ENCODE results near the gene GRM6. TPM values are rescaled to one million over a fixed set of nuclear protein-coding genes. Genes with fewer than 3 reads are reported as not detected.

Gene GRM6
- total RNA-seq, 1 experiment from 2014 or later: 0.33 TPM

DNA sequence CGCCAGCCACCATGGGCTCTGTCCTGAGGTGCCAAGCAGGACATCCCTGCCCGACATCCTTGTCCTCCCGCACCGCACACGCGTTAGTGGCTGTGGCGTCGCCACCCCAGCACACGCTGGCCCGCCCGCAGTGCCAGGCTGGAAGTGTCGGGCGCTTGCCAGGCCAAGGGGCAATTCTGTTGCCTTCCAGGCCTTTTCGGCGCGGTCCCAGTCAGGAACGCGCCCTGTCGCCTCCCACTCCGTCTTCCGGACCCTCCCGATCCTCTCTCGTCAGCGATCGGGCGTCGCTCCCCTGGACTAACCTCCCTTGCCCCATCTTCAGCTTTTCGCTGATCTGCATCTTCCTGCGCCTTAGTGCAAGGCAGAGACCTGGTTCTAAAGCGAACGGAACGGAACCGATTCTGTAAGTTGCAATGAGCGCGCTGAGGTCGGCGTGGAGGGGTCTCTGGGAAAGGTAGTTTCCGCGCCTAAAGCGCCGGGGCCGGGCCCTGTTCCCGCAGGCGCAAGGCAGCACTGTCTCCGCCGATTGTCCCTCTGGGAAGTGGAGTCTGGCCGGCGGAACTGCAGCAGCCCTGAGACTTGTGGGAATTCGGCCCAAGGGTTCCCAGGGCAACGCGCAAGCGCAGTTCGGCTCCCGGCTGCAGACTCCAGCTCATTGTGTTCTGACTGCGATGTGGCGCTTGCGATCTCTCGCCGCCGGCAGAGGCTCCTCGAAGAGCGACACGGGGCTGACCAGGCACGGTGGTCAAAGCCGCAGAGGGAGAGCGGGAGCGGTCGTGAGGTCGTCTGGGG, 54.4 kb downstream of the GRM6 start, which contains the start of gene ZNF454 (continued):
- TF ChIP-seq, protein P1, sequence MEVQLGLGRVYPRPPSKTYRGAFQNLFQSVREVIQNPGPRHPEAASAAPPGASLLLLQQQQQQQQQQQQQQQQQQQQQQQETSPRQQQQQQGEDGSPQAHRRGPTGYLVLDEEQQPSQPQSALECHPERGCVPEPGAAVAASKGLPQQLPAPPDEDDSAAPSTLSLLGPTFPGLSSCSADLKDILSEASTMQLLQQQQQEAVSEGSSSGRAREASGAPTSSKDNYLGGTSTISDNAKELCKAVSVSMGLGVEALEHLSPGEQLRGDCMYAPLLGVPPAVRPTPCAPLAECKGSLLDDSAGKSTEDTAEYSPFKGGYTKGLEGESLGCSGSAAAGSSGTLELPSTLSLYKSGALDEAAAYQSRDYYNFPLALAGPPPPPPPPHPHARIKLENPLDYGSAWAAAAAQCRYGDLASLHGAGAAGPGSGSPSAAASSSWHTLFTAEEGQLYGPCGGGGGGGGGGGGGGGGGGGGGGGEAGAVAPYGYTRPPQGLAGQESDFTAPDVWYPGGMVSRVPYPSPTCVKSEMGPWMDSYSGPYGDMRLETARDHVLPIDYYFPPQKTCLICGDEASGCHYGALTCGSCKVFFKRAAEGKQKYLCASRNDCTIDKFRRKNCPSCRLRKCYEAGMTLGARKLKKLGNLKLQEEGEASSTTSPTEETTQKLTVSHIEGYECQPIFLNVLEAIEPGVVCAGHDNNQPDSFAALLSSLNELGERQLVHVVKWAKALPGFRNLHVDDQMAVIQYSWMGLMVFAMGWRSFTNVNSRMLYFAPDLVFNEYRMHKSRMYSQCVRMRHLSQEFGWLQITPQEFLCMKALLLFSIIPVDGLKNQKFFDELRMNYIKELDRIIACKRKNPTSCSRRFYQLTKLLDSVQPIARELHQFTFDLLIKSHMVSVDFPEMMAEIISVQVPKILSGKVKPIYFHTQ (CRISPR knock-in tag; IDR thresholded peaks at IDR 0.05): no peak
- TF ChIP-seq OVOL2 (CRISPR knock-in tag; IDR thresholded peaks at IDR 0.05; ENCODE audit: borderline replicate concordance): no peak
- TF ChIP-seq, protein P2, sequence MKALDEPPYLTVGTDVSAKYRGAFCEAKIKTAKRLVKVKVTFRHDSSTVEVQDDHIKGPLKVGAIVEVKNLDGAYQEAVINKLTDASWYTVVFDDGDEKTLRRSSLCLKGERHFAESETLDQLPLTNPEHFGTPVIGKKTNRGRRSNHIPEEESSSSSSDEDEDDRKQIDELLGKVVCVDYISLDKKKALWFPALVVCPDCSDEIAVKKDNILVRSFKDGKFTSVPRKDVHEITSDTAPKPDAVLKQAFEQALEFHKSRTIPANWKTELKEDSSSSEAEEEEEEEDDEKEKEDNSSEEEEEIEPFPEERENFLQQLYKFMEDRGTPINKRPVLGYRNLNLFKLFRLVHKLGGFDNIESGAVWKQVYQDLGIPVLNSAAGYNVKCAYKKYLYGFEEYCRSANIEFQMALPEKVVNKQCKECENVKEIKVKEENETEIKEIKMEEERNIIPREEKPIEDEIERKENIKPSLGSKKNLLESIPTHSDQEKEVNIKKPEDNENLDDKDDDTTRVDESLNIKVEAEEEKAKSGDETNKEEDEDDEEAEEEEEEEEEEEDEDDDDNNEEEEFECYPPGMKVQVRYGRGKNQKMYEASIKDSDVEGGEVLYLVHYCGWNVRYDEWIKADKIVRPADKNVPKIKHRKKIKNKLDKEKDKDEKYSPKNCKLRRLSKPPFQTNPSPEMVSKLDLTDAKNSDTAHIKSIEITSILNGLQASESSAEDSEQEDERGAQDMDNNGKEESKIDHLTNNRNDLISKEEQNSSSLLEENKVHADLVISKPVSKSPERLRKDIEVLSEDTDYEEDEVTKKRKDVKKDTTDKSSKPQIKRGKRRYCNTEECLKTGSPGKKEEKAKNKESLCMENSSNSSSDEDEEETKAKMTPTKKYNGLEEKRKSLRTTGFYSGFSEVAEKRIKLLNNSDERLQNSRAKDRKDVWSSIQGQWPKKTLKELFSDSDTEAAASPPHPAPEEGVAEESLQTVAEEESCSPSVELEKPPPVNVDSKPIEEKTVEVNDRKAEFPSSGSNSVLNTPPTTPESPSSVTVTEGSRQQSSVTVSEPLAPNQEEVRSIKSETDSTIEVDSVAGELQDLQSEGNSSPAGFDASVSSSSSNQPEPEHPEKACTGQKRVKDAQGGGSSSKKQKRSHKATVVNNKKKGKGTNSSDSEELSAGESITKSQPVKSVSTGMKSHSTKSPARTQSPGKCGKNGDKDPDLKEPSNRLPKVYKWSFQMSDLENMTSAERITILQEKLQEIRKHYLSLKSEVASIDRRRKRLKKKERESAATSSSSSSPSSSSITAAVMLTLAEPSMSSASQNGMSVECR (CRISPR knock-in tag; IDR thresholded peaks at IDR 0.05; ENCODE audit: borderline replicate concordance): peak; percentile 91
- TF ChIP-seq JAZF1 (CRISPR knock-in tag; IDR thresholded peaks at IDR 0.05): no peak
- no peak for TF ChIP-seq ZNF396 (CRISPR knock-in tag; IDR thresholded peaks at IDR 0.05; ENCODE audit: borderline replicate concordance)
- TF ChIP-seq, protein P3, sequence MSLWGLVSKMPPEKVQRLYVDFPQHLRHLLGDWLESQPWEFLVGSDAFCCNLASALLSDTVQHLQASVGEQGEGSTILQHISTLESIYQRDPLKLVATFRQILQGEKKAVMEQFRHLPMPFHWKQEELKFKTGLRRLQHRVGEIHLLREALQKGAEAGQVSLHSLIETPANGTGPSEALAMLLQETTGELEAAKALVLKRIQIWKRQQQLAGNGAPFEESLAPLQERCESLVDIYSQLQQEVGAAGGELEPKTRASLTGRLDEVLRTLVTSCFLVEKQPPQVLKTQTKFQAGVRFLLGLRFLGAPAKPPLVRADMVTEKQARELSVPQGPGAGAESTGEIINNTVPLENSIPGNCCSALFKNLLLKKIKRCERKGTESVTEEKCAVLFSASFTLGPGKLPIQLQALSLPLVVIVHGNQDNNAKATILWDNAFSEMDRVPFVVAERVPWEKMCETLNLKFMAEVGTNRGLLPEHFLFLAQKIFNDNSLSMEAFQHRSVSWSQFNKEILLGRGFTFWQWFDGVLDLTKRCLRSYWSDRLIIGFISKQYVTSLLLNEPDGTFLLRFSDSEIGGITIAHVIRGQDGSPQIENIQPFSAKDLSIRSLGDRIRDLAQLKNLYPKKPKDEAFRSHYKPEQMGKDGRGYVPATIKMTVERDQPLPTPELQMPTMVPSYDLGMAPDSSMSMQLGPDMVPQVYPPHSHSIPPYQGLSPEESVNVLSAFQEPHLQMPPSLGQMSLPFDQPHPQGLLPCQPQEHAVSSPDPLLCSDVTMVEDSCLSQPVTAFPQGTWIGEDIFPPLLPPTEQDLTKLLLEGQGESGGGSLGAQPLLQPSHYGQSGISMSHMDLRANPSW (CRISPR knock-in tag; conservative IDR thresholded peaks at IDR 0.05; ENCODE audit: low read depth): no peak; the same call in 1 of the 2 replicates
- TF ChIP-seq PRRX2 (CRISPR knock-in tag; IDR thresholded peaks at IDR 0.05): no peak
- no peak for TF ChIP-seq GABPB1 (CRISPR knock-in tag; IDR thresholded peaks at IDR 0.05)
- TF ChIP-seq CBFB (CRISPR knock-in tag; IDR thresholded peaks at IDR 0.05; ENCODE audit: low read depth): 0 out of 2 replicates have a peak, but pooled peaks have one; percentile 10
- TF ChIP-seq FOXK1 (CRISPR knock-in tag; IDR thresholded peaks at IDR 0.05): peak; percentile 59
- TF ChIP-seq EMX1 (CRISPR knock-in tag; IDR thresholded peaks at IDR 0.05): no peak
- TF ChIP-seq, protein P4, sequence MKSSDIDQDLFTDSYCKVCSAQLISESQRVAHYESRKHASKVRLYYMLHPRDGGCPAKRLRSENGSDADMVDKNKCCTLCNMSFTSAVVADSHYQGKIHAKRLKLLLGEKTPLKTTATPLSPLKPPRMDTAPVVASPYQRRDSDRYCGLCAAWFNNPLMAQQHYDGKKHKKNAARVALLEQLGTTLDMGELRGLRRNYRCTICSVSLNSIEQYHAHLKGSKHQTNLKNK (CRISPR knock-in tag; IDR thresholded peaks at IDR 0.05): no peak
- TF ChIP-seq CREM (CRISPR knock-in tag; IDR thresholded peaks at IDR 0.05): no peak
- 0 out of 2 replicates have a peak, but pooled peaks have one; percentile 53 for TF ChIP-seq TCF7 (CRISPR knock-in tag; IDR thresholded peaks at IDR 0.05; ENCODE audit: low read depth)
- TF ChIP-seq, protein P5, sequence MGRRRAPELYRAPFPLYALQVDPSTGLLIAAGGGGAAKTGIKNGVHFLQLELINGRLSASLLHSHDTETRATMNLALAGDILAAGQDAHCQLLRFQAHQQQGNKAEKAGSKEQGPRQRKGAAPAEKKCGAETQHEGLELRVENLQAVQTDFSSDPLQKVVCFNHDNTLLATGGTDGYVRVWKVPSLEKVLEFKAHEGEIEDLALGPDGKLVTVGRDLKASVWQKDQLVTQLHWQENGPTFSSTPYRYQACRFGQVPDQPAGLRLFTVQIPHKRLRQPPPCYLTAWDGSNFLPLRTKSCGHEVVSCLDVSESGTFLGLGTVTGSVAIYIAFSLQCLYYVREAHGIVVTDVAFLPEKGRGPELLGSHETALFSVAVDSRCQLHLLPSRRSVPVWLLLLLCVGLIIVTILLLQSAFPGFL (CRISPR knock-in tag; IDR thresholded peaks at IDR 0.05; ENCODE audit: borderline replicate concordance): no peak
- TF ChIP-seq SMAD4 (CRISPR knock-in tag; IDR thresholded peaks at IDR 0.05): peak; percentile 88
- no peak for TF ChIP-seq GRHL2 (CRISPR knock-in tag; IDR thresholded peaks at IDR 0.05; ENCODE audit: insufficient replicate concordance, severe bottlenecking)
- no peak for TF ChIP-seq ZNF232 (CRISPR knock-in tag; IDR thresholded peaks at IDR 0.05)
- TF ChIP-seq, protein P6, sequence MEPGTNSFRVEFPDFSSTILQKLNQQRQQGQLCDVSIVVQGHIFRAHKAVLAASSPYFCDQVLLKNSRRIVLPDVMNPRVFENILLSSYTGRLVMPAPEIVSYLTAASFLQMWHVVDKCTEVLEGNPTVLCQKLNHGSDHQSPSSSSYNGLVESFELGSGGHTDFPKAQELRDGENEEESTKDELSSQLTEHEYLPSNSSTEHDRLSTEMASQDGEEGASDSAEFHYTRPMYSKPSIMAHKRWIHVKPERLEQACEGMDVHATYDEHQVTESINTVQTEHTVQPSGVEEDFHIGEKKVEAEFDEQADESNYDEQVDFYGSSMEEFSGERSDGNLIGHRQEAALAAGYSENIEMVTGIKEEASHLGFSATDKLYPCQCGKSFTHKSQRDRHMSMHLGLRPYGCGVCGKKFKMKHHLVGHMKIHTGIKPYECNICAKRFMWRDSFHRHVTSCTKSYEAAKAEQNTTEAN (CRISPR knock-in tag; IDR thresholded peaks at IDR 0.05): peak; percentile 56; the same call in 1 of the 2 replicates
- TF ChIP-seq HMGA2 (CRISPR knock-in tag; IDR thresholded peaks at IDR 0.05): no peak
- TF ChIP-seq SOX15 (CRISPR knock-in tag; IDR thresholded peaks at IDR 0.05): no peak
- TF ChIP-seq NR2C2 (CRISPR knock-in tag; IDR thresholded peaks at IDR 0.05): no peak
- peak; percentile 30; the same call in 1 of the 2 replicates for TF ChIP-seq KAT7 (CRISPR knock-in tag; IDR thresholded peaks at IDR 0.05; ENCODE audit: borderline replicate concordance)
- peak; percentile 53; the same call in 1 of the 2 replicates for TF ChIP-seq TP53 (CRISPR knock-in tag; IDR thresholded peaks at IDR 0.05)
- TF ChIP-seq MXD4 (CRISPR knock-in tag; IDR thresholded peaks at IDR 0.05; ENCODE audit: borderline replicate concordance): no peak

Data from WTC11 (cell line).